ENCODE measurements around the gene IGFN1.

The IGFN1 gene

GRCh38 chr1:201207046-201207445 lies 16.4 kb downstream of the IGFN1 start:
- in situ Hi-C loops (cut with MboI; ENCODE audit: low pct_unique_long_range_greater_than_20kb, low sequenced_read_pairs, unreplicated experiment), result no loop called here
- no peak for DNase-seq (ENCODE audit: low spot score)
- no peak for TF ChIP-seq CTCF (IDR thresholded peaks at IDR 0.05; ENCODE audit: extremely low read depth, insufficient read depth, missing control alignments)

GRCh38 chr1:201208236-201208635 lies 17.6 kb downstream of the IGFN1 start:
- in situ Hi-C loops (cut with MboI; ENCODE audit: low pct_unique_long_range_greater_than_20kb, low sequenced_read_pairs, unreplicated experiment), result no loop called here
- DNase-seq (ENCODE audit: low spot score), result no peak
- no peak for TF ChIP-seq CTCF (IDR thresholded peaks at IDR 0.05; ENCODE audit: extremely low read depth, insufficient read depth, missing control alignments)

- TF ChIP-seq CTCF (IDR thresholded peaks at IDR 0.05; ENCODE audit: extremely low read depth, insufficient read depth, missing control alignments), result no peak
- in situ Hi-C loops (cut with MboI; ENCODE audit: low pct_unique_long_range_greater_than_20kb, low sequenced_read_pairs, unreplicated experiment), result no loop called here
- DNase-seq (ENCODE audit: low spot score), result no peak
Measured at GRCh38 chr1:201212056-201212455, 21.4 kb downstream of the IGFN1 start.

- TF ChIP-seq CTCF (IDR thresholded peaks at IDR 0.05; ENCODE audit: extremely low read depth, insufficient read depth, missing control alignments), result no peak
- DNase-seq (ENCODE audit: low spot score), result no peak
- in situ Hi-C loops (cut with MboI; ENCODE audit: low pct_unique_long_range_greater_than_20kb, low sequenced_read_pairs, unreplicated experiment), result no loop called here
Measured at GRCh38 chr1:201212461-201213055, 21.9 kb downstream of the IGFN1 start.

GRCh38 chr1:201213106-201213770 lies 22.6 kb downstream of the IGFN1 start:
- no peak for TF ChIP-seq CTCF (IDR thresholded peaks at IDR 0.05; ENCODE audit: extremely low read depth, insufficient read depth, missing control alignments)

GRCh38 chr1:201213926-201214325 lies 23.3 kb downstream of the IGFN1 start:
- no peak for DNase-seq (ENCODE audit: low spot score)
- TF ChIP-seq CTCF (IDR thresholded peaks at IDR 0.05; ENCODE audit: extremely low read depth, insufficient read depth, missing control alignments), result no peak
- in situ Hi-C loops (cut with MboI; ENCODE audit: low pct_unique_long_range_greater_than_20kb, low sequenced_read_pairs, unreplicated experiment), result no loop called here

More at GRCh38 chr1:201213106-201213770, 22.6 kb downstream of the IGFN1 start:
- no peak for DNase-seq (ENCODE audit: low spot score)
- in situ Hi-C loops (cut with MboI; ENCODE audit: low pct_unique_long_range_greater_than_20kb, low sequenced_read_pairs, unreplicated experiment), result no loop called here
